Measurements from ENCODE around the gene IRF2BP1.

IRF2BP1 gene

DNA sequence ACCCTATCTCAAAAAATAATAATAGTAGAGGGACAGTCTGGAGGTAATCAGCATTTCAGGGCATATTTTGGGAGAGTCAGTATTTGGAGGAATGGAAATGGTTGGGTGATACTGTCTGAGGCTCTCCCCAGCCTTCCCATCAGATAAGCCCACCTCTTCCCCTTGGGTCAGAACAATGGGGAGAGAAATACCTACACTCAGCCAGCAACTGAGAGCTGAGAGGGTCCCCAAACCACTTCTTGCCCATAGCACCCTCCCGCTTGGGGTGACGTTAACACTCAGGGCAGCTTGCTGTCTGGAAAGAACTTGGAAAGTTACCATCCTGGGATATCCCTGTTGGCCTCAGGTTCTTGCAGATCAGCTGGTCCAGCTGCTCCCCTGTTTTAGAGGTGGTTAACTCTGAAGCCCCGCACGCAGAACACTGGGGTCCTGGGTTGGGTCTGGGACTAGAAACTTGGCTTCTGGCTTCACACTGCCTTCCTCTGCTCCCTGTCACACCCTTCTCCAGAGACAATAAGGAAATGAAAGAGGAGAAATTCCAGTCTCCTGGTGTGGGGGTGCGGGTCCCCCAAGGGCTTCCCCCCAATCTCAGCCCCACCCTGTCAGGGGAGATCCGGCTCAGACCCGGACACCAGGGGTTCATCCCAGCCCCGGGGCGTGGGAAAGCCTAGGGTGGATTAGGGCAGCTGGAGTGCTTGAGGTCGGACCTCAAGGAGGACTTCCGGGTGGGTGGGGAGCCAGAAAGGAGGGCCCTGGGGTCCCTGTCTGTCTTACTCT, 19.4 kb downstream of the IRF2BP1 start:
- TF ChIP-seq, protein P1, sequence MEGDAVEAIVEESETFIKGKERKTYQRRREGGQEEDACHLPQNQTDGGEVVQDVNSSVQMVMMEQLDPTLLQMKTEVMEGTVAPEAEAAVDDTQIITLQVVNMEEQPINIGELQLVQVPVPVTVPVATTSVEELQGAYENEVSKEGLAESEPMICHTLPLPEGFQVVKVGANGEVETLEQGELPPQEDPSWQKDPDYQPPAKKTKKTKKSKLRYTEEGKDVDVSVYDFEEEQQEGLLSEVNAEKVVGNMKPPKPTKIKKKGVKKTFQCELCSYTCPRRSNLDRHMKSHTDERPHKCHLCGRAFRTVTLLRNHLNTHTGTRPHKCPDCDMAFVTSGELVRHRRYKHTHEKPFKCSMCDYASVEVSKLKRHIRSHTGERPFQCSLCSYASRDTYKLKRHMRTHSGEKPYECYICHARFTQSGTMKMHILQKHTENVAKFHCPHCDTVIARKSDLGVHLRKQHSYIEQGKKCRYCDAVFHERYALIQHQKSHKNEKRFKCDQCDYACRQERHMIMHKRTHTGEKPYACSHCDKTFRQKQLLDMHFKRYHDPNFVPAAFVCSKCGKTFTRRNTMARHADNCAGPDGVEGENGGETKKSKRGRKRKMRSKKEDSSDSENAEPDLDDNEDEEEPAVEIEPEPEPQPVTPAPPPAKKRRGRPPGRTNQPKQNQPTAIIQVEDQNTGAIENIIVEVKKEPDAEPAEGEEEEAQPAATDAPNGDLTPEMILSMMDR (IDR thresholded peaks at IDR 0.05; ENCODE audit: low read length) = no peak
- no peak for TF ChIP-seq EZH2phosphoT487 (IDR thresholded peaks at IDR 0.05; ENCODE audit: low read length)
- TF ChIP-seq EZH2 (optimal IDR thresholded peaks at IDR 0.05; ENCODE audit: low read depth, low read length) = no peak
- no peak overlapping the region for H3K27ac ChIP-seq (ENCODE audit: low read length)
- H3F3A ChIP-seq (ENCODE audit: insufficient read depth, low read length) = peaks cover 13% of the 10 kb centered on the region
- 0 out of 2 replicates have a peak, but pooled peaks cover 4% of the 10 kb centered on the region for H3K4me1 ChIP-seq (ENCODE audit: low read length)
- no peak overlapping the region for H3K4me2 ChIP-seq (ENCODE audit: low read depth, low read length)
- H3K36me3 ChIP-seq (replicated peaks; ENCODE audit: insufficient read depth, low read length) = no peaks in the 10 kb centered on the region
- H3K9ac ChIP-seq (ENCODE audit: low read length) = no peak overlapping the region
- H3K9me3 ChIP-seq (replicated peaks; ENCODE audit: insufficient read depth, low read length) = no peaks in the 10 kb centered on the region
- no peaks in the 10 kb centered on the region for H3K9me2 ChIP-seq (replicated peaks; ENCODE audit: insufficient read depth, low read length)
- H2AFZ ChIP-seq (ENCODE audit: low read length) = no peak overlapping the region
- no peaks in the 10 kb centered on the region for H4K20me1 ChIP-seq (ENCODE audit: insufficient read depth, low read length)
- H3K4me3 ChIP-seq (ENCODE audit: low read length) = no peak overlapping the region
- no peak for DNase-seq
- peaks cover 72% of the 10 kb centered on the region for H3K27me3 ChIP-seq (replicated peaks; ENCODE audit: insufficient read depth, low read length)
- peaks cover 13% of the 10 kb centered on the region for H3K79me2 ChIP-seq (ENCODE audit: low read length)

DNA sequence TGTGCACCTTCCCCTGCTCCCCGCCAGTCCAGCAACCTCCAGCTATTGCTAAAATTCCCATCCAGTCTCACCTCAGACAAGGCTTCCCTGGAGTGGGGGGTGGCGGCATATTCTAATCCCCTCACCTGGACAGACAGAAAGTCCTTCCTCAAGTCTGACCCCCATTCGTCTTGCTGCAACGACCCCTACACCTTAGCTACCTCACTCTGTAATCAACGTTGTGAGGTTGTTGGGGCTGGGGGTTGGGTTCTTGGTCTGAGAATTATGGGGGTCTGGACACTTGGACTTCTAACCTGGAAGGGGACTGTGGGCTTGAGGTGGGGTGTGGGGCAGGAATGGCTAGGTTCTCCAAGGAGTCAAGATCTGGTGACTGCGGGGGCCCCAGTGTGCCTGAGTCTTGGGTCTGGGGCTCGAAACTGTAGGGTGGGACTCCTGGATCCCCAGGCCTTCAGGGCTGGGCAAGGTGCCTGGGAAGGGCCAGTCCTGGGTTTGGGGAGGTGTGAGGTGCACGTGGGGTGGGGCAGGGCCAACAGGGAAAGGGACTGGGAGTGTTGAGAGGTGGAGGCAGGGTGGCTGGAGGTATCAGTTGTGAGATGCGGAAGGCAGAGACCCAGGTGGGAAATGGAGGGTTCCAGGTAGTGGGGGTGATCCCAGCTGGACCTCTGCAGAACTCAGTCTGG, 20.5 kb downstream of the IRF2BP1 start:
- Histone ChIP-seq H4K20me1 (ENCODE audit: insufficient read depth, low read length) (no peaks in the 10 kb centered on the region), H3K4me2 (ENCODE audit: low read depth, low read length) (no peak overlapping the region), H3F3A (ENCODE audit: insufficient read depth, low read length) (peaks cover 13% of the 10 kb centered on the region), H3K36me3 (replicated peaks; ENCODE audit: insufficient read depth, low read length) (no peaks in the 10 kb centered on the region), H2AFZ (ENCODE audit: low read length) (no peak overlapping the region), H3K27ac (ENCODE audit: low read length) (no peak overlapping the region), H3K9me3 (replicated peaks; ENCODE audit: insufficient read depth, low read length) (no peaks in the 10 kb centered on the region), H3K9ac (ENCODE audit: low read length) (no peak overlapping the region), H3K4me1 (ENCODE audit: low read length) (0 out of 2 replicates have a peak, but pooled peaks cover 4% of the 10 kb centered on the region), H3K4me3 (ENCODE audit: low read length) (no peak overlapping the region), H3K27me3 (replicated peaks; ENCODE audit: insufficient read depth, low read length) (peaks cover 60% of the 10 kb centered on the region), H3K9me2 (replicated peaks; ENCODE audit: insufficient read depth, low read length) (no peaks in the 10 kb centered on the region), H3K79me2 (ENCODE audit: low read length) (peaks cover 25% of the 10 kb centered on the region)
- no peak for DNase-seq
- TF ChIP-seq, protein P1 (IDR thresholded peaks at IDR 0.05; ENCODE audit: low read length) = no peak
- TF ChIP-seq EZH2phosphoT487 (IDR thresholded peaks at IDR 0.05; ENCODE audit: low read length) (no peak), EZH2 (optimal IDR thresholded peaks at IDR 0.05; ENCODE audit: low read depth, low read length) (no peak)

DNA sequence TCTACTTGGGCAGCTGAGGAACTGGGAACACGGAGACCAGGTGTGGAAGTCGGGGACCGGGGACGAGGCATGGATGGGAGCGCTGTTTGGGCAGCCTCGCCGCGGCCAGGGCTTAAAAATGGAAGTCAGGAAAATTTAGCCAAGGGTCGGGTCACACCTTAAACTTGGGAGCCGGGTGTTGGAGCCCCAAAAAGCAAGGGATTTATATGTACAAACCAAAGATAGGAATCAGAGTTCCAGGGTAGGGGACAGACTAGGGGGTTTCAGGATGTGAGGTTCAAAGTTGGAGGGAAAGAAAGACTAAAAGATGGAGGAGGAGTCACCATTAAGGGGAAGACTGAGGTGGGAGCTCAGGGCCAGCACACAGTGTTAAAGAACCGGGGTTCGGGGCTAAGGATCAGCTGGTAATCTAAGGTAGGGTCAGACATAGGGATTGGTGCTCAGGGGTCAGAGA, 21.3 kb downstream of the IRF2BP1 start:
- TF ChIP-seq EZH2 (optimal IDR thresholded peaks at IDR 0.05; ENCODE audit: low read depth, low read length) = peak; percentile 56
- TF ChIP-seq, protein P1 (IDR thresholded peaks at IDR 0.05; ENCODE audit: low read length) = no peak
- no peak for TF ChIP-seq EZH2phosphoT487 (IDR thresholded peaks at IDR 0.05; ENCODE audit: low read length)
- peaks cover 32% of the 10 kb centered on the region for H3K79me2 ChIP-seq (ENCODE audit: low read length)
- no peak overlapping the region for H3K27ac ChIP-seq (ENCODE audit: low read length)
- H3K4me2 ChIP-seq (ENCODE audit: low read depth, low read length) = no peak overlapping the region
- no peak overlapping the region for H2AFZ ChIP-seq (ENCODE audit: low read length)
- no peaks in the 10 kb centered on the region for H3K9me2 ChIP-seq (replicated peaks; ENCODE audit: insufficient read depth, low read length)
- H4K20me1 ChIP-seq (ENCODE audit: insufficient read depth, low read length) = no peaks in the 10 kb centered on the region
- no peaks in the 10 kb centered on the region for H3K36me3 ChIP-seq (replicated peaks; ENCODE audit: insufficient read depth, low read length)
- H3K9me3 ChIP-seq (replicated peaks; ENCODE audit: insufficient read depth, low read length) = no peaks in the 10 kb centered on the region
- 0 out of 2 replicates have a peak, but pooled peaks cover 4% of the 10 kb centered on the region for H3K4me1 ChIP-seq (ENCODE audit: low read length)
- H3K4me3 ChIP-seq (ENCODE audit: low read length) = no peak overlapping the region
- DNase-seq = no peak
- H3K9ac ChIP-seq (ENCODE audit: low read length) = no peak overlapping the region
- H3K27me3 ChIP-seq (replicated peaks; ENCODE audit: insufficient read depth, low read length) = peaks cover 58% of the 10 kb centered on the region
- peaks cover 13% of the 10 kb centered on the region for H3F3A ChIP-seq (ENCODE audit: insufficient read depth, low read length)
